K562 (cell line): ENCODE measurements around the gene GRIK1. TPM values are rescaled to one million over a fixed set of nuclear protein-coding genes. Genes with fewer than 3 reads are reported as not detected.

Experiments
- ASH1L ChIP-seq: fragments of 450-650 bp; IDR thresholded peaks from 2 replicates; pipeline ENCODE4 v1.6.1; 2018; ENCODE audit warnings: borderline replicate concordance, mild to moderate bottlenecking, low read depth; ENCODE audit not compliant: partially characterized antibody
- GABPB2 ChIP-seq: fragments of 250-450 bp; sonication (Bioruptor Pico); conservative IDR thresholded peaks from 2 replicates; pipeline ENCODE4 v1.5.1; 2021; ENCODE audit warnings: mild to moderate bottlenecking
- JUND ChIP-seq, 2 experiments: IDR thresholded peaks; 2 replicates in 1 of 2; 3 replicates in 1 of 2; pipeline ENCODE4 v1.6.1; 2011; ENCODE audit warnings: borderline replicate concordance in 2 of 2, low read depth in 2 of 2, low read length in 2 of 2, improper control_type of control experiment in 1 of 2, missing biosample characterization in 1 of 2, missing genetic modification characterization in 1 of 2, missing genetic modification reagents in 1 of 2
- MYNN ChIP-seq, 2 experiments: sonication (generic); formaldehyde crosslinking in 1 of 2; IDR thresholded peaks; 2 replicates each; pipeline versions ENCODE4 v1.5.0 to v1.6.1; 2016 to 2020; ENCODE audit warnings: antibody characterized with exemption in 1 of 2, missing genetic modification reagents in 1 of 2
- SMARCE1 ChIP-seq: fragments of 450-650 bp; IDR thresholded peaks from 2 replicates; pipeline ENCODE4 v1.7.1; 2016; ENCODE audit warnings: mild to moderate bottlenecking
- SUPT5H ChIP-seq: fragments of 450-650 bp; IDR thresholded peaks from 2 replicates; pipeline ENCODE4 v1.6.1; 2016
- TAF9B ChIP-seq: fragments of 450-650 bp; IDR thresholded peaks from 2 replicates; pipeline ENCODE4 v1.6.1; 2018; ENCODE audit warnings: mild to moderate bottlenecking; ENCODE audit not compliant: partially characterized antibody
- TBP ChIP-seq: optimal IDR thresholded peaks from 2 replicates; pipeline ENCODE3; 2011; ENCODE audit warnings: low read depth, low read length, improper control_type of control experiment
- TRIM28 ChIP-seq: fragments of 450-650 bp; IDR thresholded peaks from 2 replicates; pipeline ENCODE4 v1.6.1; 2017
- ZNF311 ChIP-seq: fragments of 250-450 bp; sonication (Bioruptor Pico); IDR thresholded peaks from 2 replicates; pipeline ENCODE4 v1.4.0; 2020; ENCODE audit warnings: mild to moderate bottlenecking, moderate library complexity
- ZNF507 ChIP-seq: conservative IDR thresholded peaks from 2 replicates; pipeline ENCODE4 v1.6.1; 2017; ENCODE audit warnings: missing genetic modification characterization, missing compliant biosample characterization
- ZNF584 ChIP-seq: fragments of 200-800 bp; sonication (Bioruptor generic); IDR thresholded peaks from 2 replicates; pipeline ENCODE4 v1.6.1; 2016; ENCODE audit warnings: low read depth, mild to moderate bottlenecking, missing genetic modification characterization, missing compliant biosample characterization
- polyA plus RNA-seq, 8 experiments: library from polyadenylated mRNA; depleted of rRNA in 4 of 8; stranded (reverse) in 5 of 8; unstranded in 3 of 8; fragments of >200 nt; fragmentation: Nextera tagmentation in 2 of 8; fragmentation: Illumina TruSeq in 1 of 8; extraction: Ambion mirVana in 2 of 8; extraction: Trizol in 1 of 8; gene quantifications; 2 replicates each; pipeline versions ENCODE4 v1.2.1 to v1.2.3, GENCODE V29; 2011 to 2014; ENCODE audit warnings: inconsistent platforms in 1 of 8, missing spikeins in 1 of 8
- total RNA-seq, 7 experiments: library from RNA; depleted of rRNA in 6 of 7; stranded (reverse); fragments of >200 nt in 6 of 7; fragmentation: Illumina TruSeq in 2 of 7; extraction: Trizol in 2 of 7; gene quantifications; 2 replicates each; pipeline versions ENCODE4 v1.2.1 to v1.2.3, GENCODE V29; 2011 to 2021; ENCODE audit warnings: low replicate concordance in 1 of 7
- TF ChIP-seq, protein P1 (sequence below): fragments of 250-450 bp; sonication (Bioruptor Pico); IDR thresholded peaks from 2 replicates; pipeline ENCODE4 v1.8.0; 2022; ENCODE audit warnings: moderate library complexity, mild to moderate bottlenecking, inconsistent platforms
- TF ChIP-seq, protein P2 (sequence below): sonication (generic); formaldehyde crosslinking; IDR thresholded peaks from 2 replicates; pipeline ENCODE4 v1.8.1; 2023; ENCODE audit warnings: mild to moderate bottlenecking, missing genetic modification reagents
- TF ChIP-seq, protein P3 (sequence below): fragments of 150-350 bp; conservative IDR thresholded peaks from 2 replicates; pipeline ENCODE4 v1.6.1; 2014; ENCODE audit warnings: low read length
- TF ChIP-seq, protein P4 (sequence below): fragments of 250-450 bp; sonication (Bioruptor Pico); IDR thresholded peaks from 2 replicates; pipeline ENCODE4 v1.9.0; 2021; ENCODE audit warnings: mild to moderate bottlenecking, inconsistent platforms

GRIK1 gene
- total and polyA plus RNA-seq, 9 of the 15 experiments (the other 6 are each of a cell fraction or from before 2014, with no cell fraction given) = 0.17 to 2.8 (median 0.53) TPM

DNA sequence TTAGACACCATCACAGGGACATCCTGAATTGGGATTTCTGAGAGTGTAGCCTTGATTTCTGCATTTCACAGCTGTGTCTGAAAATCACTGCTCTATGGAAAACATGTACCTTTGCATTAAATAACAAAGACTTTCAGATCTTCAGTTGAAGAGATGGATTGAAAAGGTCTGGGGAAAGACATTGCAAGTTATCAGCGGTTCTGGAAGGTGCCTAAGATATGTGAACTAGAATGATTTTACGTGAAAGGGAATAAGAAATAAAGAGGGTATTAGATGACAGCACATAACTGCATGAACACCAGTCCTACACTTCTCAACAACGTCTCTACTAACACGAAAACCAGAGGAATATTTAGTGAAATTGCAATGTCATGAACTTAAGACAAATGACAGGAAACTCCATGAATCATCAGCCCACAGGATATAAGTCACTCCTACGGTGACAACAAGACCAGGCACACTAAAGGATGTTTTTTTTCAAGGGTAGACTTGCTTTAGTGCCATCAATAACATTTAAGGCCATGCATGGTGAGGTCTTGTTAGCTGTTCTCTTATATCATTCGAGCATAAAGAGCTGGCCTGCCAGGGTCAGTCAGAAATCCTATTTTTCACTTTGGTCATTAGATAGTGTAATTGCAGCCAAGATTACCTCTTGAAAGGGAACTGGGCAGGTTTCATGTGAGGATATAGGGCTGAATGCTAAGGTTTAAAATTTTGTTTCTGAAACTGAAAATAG is 283.1 kb downstream of the GRIK1 start (continued):
- TF ChIP-seq JUND (IDR thresholded peaks at IDR 0.05; ENCODE audit: borderline replicate concordance, low read depth, low read length) = peak; percentile 99
- peak; percentile 98 for TF ChIP-seq JUND (tag; IDR thresholded peaks at IDR 0.05; ENCODE audit: borderline replicate concordance, low read depth, low read length)
- TF ChIP-seq GABPB2 (CRISPR knock-in tag) = no peak
- TF ChIP-seq, protein P1, sequence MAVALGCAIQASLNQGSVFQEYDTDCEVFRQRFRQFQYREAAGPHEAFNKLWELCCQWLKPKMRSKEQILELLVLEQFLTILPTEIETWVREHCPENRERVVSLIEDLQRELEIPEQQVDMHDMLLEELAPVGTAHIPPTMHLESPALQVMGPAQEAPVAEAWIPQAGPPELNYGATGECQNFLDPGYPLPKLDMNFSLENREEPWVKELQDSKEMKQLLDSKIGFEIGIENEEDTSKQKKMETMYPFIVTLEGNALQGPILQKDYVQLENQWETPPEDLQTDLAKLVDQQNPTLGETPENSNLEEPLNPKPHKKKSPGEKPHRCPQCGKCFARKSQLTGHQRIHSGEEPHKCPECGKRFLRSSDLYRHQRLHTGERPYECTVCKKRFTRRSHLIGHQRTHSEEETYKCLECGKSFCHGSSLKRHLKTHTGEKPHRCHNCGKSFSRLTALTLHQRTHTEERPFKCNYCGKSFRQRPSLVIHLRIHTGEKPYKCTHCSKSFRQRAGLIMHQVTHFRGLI (CRISPR knock-in tag) = 0 out of 2 replicates have a peak, but pooled peaks have one; percentile 38
- TF ChIP-seq, protein P2, sequence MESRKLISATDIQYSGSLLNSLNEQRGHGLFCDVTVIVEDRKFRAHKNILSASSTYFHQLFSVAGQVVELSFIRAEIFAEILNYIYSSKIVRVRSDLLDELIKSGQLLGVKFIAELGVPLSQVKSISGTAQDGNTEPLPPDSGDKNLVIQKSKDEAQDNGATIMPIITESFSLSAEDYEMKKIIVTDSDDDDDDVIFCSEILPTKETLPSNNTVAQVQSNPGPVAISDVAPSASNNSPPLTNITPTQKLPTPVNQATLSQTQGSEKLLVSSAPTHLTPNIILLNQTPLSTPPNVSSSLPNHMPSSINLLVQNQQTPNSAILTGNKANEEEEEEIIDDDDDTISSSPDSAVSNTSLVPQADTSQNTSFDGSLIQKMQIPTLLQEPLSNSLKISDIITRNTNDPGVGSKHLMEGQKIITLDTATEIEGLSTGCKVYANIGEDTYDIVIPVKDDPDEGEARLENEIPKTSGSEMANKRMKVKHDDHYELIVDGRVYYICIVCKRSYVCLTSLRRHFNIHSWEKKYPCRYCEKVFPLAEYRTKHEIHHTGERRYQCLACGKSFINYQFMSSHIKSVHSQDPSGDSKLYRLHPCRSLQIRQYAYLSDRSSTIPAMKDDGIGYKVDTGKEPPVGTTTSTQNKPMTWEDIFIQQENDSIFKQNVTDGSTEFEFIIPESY (CRISPR knock-in tag) = no peak
- TF ChIP-seq, protein P3, sequence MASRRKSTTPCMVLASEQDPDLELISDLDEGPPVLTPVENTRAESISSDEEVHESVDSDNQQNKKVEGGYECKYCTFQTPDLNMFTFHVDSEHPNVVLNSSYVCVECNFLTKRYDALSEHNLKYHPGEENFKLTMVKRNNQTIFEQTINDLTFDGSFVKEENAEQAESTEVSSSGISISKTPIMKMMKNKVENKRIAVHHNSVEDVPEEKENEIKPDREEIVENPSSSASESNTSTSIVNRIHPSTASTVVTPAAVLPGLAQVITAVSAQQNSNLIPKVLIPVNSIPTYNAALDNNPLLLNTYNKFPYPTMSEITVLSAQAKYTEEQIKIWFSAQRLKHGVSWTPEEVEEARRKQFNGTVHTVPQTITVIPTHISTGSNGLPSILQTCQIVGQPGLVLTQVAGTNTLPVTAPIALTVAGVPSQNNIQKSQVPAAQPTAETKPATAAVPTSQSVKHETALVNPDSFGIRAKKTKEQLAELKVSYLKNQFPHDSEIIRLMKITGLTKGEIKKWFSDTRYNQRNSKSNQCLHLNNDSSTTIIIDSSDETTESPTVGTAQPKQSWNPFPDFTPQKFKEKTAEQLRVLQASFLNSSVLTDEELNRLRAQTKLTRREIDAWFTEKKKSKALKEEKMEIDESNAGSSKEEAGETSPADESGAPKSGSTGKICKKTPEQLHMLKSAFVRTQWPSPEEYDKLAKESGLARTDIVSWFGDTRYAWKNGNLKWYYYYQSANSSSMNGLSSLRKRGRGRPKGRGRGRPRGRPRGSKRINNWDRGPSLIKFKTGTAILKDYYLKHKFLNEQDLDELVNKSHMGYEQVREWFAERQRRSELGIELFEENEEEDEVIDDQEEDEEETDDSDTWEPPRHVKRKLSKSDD = no peak
- peak; percentile 83 for TF ChIP-seq TAF9B
- TF ChIP-seq SMARCE1 = peak; percentile 97
- peak; percentile 91 for TF ChIP-seq ZNF584 (CRISPR knock-in tag)
- TF ChIP-seq ZNF507 (tag) = no peak
- peak; percentile 69; the same call in 1 of the 2 replicates for TF ChIP-seq MYNN (IDR thresholded peaks at IDR 0.05)
- no peak for TF ChIP-seq MYNN (CRISPR knock-in tag; IDR thresholded peaks at IDR 0.05)
- peak; percentile 7 for TF ChIP-seq ASH1L
- TF ChIP-seq SUPT5H = peak; percentile 73
- TF ChIP-seq ZNF311 = peak; percentile 82
- TF ChIP-seq, protein P4, sequence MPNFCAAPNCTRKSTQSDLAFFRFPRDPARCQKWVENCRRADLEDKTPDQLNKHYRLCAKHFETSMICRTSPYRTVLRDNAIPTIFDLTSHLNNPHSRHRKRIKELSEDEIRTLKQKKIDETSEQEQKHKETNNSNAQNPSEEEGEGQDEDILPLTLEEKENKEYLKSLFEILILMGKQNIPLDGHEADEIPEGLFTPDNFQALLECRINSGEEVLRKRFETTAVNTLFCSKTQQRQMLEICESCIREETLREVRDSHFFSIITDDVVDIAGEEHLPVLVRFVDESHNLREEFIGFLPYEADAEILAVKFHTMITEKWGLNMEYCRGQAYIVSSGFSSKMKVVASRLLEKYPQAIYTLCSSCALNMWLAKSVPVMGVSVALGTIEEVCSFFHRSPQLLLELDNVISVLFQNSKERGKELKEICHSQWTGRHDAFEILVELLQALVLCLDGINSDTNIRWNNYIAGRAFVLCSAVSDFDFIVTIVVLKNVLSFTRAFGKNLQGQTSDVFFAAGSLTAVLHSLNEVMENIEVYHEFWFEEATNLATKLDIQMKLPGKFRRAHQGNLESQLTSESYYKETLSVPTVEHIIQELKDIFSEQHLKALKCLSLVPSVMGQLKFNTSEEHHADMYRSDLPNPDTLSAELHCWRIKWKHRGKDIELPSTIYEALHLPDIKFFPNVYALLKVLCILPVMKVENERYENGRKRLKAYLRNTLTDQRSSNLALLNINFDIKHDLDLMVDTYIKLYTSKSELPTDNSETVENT = no peak
- TF ChIP-seq TBP = peak; percentile 56
- peak; percentile 81 for TF ChIP-seq TRIM28
